SH-SY5Y (cell line): ENCODE results near the gene SLC7A8.

Source experiments
- GATA2 ChIP-seq: IDR thresholded peaks from 2 replicates; pipeline ENCODE4 v1.6.1; 2011; ENCODE audit warnings: mild to moderate bottlenecking, low read depth, low read length
- GATA3 ChIP-seq: IDR thresholded peaks from 2 replicates; pipeline ENCODE4 v1.6.1; 2011; ENCODE audit warnings: low read depth, mild to moderate bottlenecking, low read length, moderate library complexity

Gene SLC7A8

GRCh38 chr14:23168246-23168645, 15.2 kb downstream of the SLC7A8 start:
- TF ChIP-seq GATA2 (no peak), GATA3 (no peak)

- TF ChIP-seq GATA2 (no peak), GATA3 (no peak)
Observed at GRCh38 chr14:23167116-23167847, 16.2 kb downstream of the SLC7A8 start.

- TF ChIP-seq GATA3: no peak
- TF ChIP-seq GATA2: no peak
Observed at GRCh38 chr14:23164949-23165348, 18.5 kb downstream of the SLC7A8 start.

GRCh38 chr14:23164250-23164649, 19.2 kb downstream of the SLC7A8 start:
- TF ChIP-seq GATA2 (no peak), GATA3 (no peak)

GRCh38 chr14:23163830-23164229, 19.6 kb downstream of the SLC7A8 start:
- no peak for TF ChIP-seq GATA2

- no peak for TF ChIP-seq GATA2
- no peak for TF ChIP-seq GATA3
Observed at GRCh38 chr14:23162800-23163199, 20.7 kb downstream of the SLC7A8 start.

GRCh38 chr14:23162005-23162404, 21.5 kb downstream of the SLC7A8 start:
- TF ChIP-seq GATA3 (no peak), GATA2 (no peak)

GRCh38 chr14:23160924-23161522, 22.4 kb downstream of the SLC7A8 start:
- TF ChIP-seq GATA2: no peak
- TF ChIP-seq GATA3: no peak

- TF ChIP-seq GATA3 (no peak), GATA2 (no peak)
Observed at GRCh38 chr14:23159532-23159931, 23.9 kb downstream of the SLC7A8 start.

GRCh38 chr14:23158779-23159178, 24.7 kb downstream of the SLC7A8 start:
- no peak for TF ChIP-seq GATA3
- no peak for TF ChIP-seq GATA2

- no peak for TF ChIP-seq GATA3
- no peak for TF ChIP-seq GATA2
Observed at GRCh38 chr14:23154964-23155587, 28.4 kb downstream of the SLC7A8 start.

- no peak for TF ChIP-seq GATA3
- TF ChIP-seq GATA2: no peak
Observed at GRCh38 chr14:23153851-23154796, 29.3 kb downstream of the SLC7A8 start.

- no peak for TF ChIP-seq GATA2
- no peak for TF ChIP-seq GATA3
Observed at GRCh38 chr14:23151342-23151741, 32.1 kb downstream of the SLC7A8 start.

GRCh38 chr14:23149745-23150144, 33.7 kb downstream of the SLC7A8 start:
- no peak for TF ChIP-seq GATA3
- TF ChIP-seq GATA2: no peak
